ENCODE data around the gene BCAS4.

The BCAS4 gene

DNA sequence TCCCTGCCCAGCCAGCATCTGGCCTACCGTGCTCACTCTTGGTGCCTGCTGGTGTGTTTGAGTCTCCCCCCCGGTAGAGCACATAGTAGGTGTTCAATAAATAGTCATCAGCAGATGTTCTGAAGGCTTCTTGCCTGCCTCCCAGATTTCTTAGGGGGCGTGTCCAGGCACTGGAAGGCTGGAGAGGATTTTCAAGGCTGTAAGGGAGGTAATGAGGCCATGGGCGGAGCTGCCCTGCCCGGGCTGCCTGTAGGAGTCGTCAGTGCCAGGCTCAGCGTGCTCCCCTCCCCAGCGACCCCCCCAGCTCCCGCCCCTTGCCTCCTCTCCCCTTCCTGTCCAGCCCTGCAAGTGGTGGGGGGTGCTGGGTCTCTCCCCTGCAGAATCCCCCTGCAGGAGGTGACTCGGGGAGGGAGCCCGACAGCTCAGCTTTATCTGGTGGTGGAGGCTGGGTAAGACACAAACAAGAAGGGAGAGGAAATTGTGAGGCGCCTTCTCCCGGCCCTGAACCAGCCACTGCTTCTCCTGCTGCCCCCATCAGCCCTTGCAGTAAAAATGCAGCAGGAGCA, 55.9 kb downstream of the BCAS4 start:
- DNase-seq (ENCODE audit: extremely low read depth in 1 of 2, low read depth in 1 of 2) = no peak

DNA sequence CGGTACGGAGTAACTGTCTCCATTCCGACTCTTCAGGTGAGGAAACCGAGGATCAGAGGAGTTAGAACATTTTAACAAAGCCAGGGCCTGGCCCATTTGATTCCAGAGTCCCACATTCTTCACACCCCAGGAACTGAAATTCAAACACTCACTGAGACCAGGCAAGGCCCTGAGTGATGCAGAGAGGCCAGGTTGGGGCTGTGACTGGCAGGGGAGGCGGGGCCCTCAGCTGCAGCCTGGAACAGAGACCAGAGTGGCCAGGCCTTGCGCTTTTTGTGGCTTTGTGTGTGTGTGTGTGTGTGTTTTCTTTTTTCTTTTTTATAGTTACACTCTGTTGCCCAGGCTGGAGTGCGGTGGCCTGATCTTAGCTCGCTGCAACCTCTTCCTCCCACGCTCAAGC, 57.2 kb downstream of the BCAS4 start:
- DNase-seq (ENCODE audit: extremely low read depth in 1 of 2, low read depth in 1 of 2) = no peak

DNA sequence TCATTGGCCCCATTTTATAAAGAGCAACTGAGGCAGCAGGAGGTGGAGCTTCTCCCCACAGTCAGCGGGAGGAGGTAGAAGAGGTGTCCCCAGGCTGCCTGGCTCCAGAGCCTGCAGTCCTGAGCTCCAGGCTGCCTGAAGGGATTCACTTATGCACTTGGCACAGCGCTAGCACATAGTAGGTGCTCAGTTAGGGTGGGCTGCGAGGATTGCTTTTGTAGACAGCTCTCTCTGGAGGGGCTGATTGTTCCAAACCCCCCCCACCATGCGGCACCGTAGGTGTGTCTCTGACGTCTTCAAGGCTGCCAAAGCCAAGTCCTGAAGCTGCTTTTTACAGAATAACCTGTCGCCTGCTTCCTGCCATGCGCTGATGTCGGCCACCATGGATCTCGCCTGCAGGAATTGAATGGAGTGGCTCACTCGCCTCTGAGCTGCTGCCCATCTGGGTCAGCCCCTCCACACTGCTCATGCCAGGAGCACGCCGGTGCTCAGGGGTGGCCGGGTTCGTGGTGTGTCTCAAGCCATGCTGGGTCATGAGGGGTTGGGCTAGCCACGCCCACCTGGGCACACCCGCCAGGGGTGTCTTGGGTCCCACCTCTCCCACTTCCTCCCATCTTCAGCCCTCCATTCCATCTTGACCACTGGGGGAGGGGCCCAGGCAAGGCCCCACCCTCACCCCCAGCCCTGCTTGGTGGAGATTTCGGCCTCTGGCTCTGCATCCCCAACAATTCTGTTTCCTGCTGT, 59.8 kb downstream of the BCAS4 start:
- no peak for DNase-seq (ENCODE audit: extremely low read depth in 1 of 2, low read depth in 1 of 2)

DNA sequence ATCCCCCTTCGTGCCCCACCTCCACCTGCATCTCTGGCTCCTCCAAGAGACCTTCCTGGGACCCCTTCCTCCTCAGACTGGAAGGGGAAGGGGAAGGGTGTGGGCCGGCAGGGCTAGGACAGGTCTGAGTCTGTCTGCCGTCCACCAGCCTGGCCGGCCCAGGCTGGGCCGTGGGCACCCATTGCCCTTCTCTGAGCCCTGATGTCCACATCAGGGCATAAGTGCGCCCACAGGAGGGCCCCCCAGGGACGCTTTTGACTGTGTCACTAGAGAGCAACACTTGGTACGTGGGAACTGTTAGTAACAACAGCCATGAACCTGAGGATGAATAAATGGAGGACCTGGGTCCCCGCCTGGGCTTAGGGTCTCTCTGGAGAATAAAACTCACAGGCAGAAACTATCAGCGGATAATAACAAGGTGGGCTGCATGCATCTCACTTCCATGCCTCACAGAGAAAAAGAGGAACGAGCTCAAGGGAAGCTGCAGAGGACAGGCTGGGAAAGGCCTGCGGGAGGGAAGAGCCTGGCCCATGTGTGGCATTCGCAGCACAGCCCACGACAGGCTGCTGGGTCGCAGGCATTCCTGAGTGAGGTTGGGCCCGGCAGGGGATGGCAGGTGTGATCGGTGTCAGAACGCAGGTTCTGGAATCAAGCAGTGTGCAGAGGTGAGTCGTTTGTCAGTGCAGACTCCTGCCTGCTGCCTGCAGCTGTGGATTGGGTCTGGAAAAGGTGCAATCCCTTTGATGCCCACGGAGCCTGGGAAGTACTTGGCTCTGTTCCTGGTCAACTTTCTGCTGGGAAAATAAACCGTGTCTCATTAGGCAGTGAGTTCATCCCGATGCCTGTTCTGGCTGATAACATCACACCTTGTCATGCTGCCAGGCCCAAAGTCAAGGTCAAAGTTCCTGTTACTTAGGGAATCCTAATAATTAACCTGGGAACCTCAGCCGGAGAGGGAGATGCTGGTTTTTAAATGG, 60.9 kb downstream of the BCAS4 start:
- no peak for DNase-seq (ENCODE audit: extremely low read depth in 1 of 2, low read depth in 1 of 2)

DNA sequence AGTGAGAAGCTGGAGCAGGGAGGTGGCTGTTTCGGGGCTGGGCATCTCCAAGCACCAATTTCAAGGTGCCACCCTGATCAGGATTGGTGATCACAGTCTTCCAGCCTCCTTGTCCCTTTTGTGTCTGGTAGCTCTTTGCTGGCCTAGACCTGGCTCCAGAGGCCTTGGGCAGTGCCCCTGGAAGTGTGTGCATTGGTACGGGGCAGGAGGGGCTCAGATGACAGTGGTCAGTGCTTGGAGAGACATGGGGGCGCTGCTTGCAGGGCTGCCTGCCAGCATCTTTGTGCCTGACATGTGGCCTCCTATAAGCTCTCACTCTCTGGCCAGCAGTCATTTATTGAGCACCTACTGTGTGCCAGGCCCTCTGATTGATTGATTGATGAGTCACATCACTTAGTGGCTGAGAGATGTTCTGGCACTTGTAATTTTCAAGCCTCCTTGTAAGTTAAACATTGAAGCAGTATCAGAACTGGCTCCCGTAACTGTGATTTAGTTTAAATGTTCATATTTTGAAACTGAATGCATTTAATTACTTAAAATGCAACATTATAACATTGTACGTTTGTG, 61.7 kb downstream of the BCAS4 start:
- DNase-seq (ENCODE audit: extremely low read depth in 1 of 2, low read depth in 1 of 2) = no peak

DNA sequence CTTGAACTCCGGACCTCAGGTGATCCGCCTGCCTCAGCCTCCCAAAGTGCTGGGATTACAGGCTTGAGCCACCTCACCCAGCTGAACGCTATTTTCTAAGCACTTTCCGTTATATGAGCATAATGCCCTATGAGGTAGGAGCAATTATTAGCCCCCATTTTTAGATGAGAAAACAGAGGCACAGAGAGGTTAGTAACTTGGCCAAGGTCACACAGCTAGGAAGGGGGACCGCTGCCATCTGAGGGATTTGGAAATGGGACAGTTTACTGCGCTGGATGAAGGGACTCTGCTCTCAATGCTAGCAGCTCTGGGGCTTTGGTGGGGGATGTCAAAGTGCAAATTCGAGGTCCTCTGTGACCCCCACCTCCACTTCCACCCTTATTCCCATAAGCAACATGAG, 62.5 kb downstream of the BCAS4 start:
- DNase-seq (ENCODE audit: extremely low read depth in 1 of 2, low read depth in 1 of 2) = no peak

DNA sequence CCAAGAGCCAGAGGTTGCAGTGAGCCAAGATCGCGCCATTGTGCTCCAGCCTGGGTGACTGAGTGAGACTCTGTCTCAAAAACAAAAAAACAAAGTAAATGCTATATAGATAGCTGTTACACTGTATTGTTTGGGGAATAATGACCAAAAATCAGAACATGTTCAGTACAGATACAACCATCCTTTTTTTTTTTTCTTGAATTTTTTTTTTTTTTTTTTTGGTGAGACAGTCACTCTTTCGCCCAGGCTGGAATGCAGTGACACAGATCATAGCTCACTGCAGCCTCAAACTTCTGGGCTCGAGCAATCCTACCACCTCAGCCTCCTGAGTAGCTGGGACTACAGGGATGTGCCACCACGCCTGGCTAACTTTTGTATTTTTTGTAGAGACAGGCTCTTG, 63.7 kb downstream of the BCAS4 start:
- DNase-seq (ENCODE audit: extremely low read depth in 1 of 2, low read depth in 1 of 2) = no peak

DNA sequence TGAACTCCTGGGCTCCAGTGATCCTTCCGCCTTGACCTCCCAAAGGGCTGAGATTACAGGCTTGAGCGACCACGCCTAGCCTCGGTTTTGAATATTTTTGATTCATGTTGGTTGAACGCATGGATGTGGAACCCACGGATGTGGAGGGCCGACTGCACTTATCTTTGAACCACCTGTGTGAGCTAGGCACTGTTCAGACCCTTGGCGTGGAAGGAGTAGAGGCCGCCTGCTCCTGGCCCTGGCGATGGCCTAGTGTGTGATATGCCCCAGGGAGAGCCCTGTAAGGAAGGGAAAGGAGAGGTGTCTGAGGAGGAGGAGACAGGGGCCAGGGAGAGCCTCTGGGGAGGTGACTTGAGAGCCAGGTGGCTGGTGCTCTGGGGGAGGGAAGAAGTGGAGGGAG, 64.3 kb downstream of the BCAS4 start:
- DNase-seq (ENCODE audit: extremely low read depth in 1 of 2, low read depth in 1 of 2) = no peak

DNA sequence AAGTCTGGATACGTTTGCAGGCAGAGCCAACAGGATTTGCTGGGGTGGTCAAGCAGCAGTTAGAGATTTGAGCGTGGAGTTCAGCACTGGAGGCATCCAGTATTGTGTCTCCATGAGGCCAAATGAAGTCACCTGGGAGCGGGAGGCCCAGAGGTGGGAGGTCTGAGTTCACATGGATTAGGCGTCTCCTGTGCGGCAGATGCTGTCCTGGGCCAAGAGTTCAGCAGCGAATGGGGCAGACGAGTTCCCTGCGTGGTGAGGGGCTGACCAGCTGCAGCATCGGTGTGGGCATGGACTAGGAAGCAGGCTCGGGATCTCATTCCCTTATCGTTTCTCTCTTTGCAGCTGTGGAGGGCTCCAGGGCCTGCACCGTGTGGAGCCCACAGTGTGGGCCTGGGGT, 66.2 kb downstream of the BCAS4 start:
- DNase-seq (ENCODE audit: extremely low read depth in 1 of 2, low read depth in 1 of 2) = no peak

DNA sequence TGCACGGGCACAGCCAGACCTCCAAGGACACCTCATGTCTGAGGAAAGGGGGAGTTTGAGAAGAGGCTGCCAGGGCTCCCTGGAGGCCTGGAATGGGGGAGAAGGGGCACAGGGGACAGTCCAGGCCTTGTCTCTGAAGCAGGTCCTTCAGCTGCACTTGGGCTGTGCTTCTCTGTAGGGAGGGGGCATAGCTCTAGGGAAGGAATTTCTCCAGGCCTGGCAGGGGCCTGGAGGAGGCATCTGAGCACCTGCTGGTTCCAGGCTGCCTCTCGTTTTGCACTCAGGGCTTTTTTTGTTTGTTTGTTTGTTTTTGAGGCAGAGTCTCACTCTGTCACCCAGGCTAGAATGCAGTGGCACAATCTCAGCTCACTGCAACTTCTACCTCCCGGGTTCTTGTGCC, 67.7 kb downstream of the BCAS4 start:
- no peak for DNase-seq (ENCODE audit: extremely low read depth in 1 of 2, low read depth in 1 of 2)

DNA sequence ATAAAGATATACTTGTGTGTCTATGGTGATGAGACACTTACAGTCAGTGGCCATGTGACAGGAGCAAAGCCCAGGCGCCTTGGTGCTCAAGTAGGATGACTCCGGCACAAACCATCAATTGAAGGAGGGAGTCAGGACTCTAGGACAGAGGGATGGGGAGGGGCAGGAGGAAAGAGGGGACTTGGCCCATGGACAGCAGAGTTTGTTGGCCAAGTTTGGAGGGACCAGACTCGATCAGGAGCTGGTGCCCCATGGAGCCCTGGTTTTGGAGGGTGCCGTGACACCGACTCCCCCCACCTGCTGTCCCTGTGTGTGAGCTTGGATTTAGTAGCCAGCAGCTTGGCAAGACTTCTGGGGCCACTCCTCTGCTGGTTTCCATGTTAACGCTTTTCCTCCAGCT, 70.3 kb downstream of the BCAS4 start:
- DNase-seq (ENCODE audit: extremely low read depth in 1 of 2, low read depth in 1 of 2) = no peak

DNA sequence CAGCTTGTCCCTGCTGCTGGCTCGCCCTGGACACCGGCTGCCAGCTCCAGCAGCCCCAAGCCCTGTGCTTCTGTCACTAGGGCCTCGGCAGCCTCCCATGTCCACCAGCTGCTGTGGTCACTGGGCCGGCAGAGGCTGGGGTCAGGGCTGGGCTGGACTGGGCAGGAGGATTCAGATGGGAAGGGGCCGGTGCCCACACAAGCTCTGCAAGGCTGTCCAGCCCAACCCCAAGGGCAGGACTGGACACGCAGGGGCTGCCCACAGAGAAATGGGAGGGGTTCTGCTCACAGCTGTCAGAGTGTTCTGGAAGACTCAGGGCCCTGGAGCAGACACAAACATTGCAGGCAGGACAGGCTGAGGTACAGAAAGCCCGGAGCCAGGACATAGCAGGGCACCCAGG, 70.7 kb downstream of the BCAS4 start:
- DNase-seq (ENCODE audit: extremely low read depth in 1 of 2, low read depth in 1 of 2) = no peak

DNA sequence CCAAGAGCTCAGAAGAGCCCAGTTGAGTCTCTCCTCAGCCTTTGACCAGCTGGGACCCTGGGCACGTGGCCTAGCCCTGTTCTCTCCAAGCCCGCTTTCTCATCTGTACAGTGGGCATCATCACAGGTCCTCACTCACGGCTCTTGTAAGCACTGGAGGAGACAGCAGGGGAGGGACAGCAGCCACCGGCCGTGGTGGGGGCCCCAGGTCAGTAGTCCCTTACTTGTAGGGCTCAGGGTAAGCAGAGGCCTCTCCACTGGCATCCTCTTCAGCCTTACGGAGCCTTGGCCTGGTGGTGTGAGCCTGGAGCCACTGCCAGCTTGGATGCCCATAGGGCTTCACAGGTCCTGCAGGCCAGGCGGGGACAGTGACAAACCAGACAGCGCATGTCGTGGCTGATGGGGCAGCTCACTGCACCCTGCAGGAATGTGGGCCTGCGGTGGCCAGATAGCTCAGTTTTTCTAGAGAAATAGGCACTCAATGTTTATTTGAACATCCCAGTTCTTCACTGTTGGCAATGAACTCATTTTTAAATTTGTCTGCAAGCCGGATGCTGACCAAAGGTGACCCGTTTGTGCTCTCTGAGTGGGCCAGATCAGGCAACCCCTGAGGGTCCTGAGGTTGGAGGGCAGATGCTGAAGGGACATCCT, 71.3 kb downstream of the BCAS4 start:
- no peak for DNase-seq (ENCODE audit: extremely low read depth in 1 of 2, low read depth in 1 of 2)

DNA sequence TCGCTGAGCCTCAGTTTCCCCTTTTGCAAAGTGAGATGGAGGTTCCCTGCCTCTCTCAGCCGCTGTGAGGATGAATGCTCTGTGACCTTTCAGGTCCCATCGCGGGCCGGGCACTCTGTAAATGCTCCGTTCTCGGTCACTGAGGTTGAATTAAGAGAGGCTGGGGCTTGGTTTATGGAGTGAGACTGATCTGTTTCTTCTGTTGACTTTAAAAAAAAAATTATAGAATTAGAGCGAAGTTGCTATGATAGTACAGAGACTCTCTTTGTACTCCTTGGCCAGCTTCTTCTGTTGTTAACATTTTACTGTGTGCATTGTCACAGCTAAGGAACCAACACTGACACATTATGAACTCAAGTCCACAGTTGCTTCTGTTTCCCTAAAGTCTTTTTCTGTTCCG, 72.0 kb downstream of the BCAS4 start:
- no peak for DNase-seq (ENCODE audit: extremely low read depth in 1 of 2, low read depth in 1 of 2)

DNA sequence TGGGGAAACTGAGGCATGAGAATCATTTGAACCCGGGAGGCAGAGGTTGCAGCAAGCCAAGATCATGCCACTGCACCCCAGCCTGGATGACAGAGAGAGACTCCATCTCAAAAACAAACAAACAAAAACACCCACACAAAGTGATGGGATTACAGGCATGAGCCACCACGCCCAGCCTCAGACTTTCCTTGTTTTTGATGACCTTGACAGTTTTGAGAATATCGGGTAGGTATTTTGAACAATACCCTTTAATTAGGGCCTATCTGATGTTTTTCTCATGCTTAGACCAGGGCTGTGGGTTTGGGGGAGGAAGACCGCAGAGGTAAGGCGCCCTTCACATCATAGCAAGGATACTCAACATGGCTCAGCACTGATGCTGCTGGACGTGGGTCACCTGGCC, 72.9 kb downstream of the BCAS4 start:
- no peak for DNase-seq (ENCODE audit: extremely low read depth in 1 of 2, low read depth in 1 of 2)

DNA sequence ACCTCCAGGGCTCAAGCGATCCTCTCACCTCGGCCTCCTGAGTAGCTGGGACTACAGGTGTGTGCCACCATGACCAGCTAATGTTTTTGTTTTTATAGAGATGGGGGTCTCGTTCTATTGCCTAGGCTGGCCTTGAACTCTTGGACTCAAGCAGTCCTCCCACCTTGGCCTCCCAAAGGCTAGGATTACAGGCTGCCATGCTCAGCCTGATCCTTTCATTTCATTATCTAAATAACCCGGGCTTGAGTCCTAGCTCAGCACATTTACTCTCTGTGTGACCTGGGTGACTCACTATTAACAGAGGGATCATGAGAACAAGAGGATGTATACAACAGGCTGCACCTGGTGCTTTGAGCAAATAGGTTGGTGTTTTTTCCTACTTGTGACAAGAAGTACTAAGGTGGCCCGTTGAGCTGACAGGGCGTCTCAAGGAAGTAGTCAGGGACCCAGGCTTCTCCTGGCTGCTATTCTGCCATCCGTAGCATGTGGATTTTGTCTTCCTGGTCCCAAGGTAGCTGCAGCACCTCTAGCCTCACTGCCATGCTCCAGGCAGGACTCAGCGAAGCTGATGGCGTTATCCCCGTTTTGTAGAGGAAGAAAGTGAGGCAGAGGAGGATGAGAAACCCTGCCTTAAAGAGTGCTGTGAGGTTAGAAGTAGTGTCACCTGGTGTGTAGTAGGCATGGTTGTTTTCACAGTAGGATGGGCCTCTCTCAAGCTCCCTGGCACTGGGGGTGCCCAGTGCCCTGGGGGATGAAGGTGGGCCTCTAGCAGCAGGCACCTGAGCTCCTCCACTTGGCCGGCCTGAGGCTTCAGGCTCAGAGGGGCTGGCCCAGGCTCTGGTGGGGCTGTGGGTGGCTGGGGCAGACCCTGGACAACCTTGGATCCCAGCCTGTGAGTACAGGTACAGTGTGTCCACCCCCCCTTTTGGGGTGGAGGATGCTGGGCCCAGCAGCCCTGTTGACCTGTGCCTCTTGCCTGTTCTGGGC, 73.9 kb downstream of the BCAS4 start:
- DNase-seq (ENCODE audit: extremely low read depth in 1 of 2, low read depth in 1 of 2) = no peak

DNA sequence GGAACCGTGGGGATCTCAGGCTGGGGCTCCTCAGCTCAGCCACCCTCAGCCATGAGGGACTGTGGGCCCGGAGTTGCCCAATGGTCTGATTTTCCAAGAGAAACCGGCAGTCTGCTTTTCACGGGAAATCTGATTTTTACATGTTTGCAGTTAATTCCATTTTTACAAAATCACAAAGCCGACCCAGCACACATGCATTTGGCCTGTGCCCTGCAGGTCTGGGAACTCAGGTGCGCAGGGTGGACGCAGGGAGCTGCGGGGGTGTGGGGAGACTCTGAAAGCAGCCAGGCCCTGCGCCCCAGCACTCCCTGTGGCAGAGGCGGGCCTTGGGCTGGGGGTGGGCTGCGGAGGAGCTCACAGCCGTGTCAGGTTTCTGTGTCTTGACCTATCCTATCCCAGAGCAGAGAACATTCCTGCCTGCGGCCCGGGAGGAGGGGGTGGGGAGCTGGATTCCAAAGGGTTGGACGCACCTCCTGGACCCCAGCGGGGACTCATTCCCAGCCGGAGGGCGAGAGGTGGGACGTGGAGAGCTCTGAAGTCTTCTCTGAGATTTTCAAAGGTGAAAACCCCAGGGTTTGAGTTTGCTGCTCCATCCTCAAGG, 75.8 kb downstream of the BCAS4 start:
- no peak for DNase-seq (ENCODE audit: extremely low read depth in 1 of 2, low read depth in 1 of 2)

DNA sequence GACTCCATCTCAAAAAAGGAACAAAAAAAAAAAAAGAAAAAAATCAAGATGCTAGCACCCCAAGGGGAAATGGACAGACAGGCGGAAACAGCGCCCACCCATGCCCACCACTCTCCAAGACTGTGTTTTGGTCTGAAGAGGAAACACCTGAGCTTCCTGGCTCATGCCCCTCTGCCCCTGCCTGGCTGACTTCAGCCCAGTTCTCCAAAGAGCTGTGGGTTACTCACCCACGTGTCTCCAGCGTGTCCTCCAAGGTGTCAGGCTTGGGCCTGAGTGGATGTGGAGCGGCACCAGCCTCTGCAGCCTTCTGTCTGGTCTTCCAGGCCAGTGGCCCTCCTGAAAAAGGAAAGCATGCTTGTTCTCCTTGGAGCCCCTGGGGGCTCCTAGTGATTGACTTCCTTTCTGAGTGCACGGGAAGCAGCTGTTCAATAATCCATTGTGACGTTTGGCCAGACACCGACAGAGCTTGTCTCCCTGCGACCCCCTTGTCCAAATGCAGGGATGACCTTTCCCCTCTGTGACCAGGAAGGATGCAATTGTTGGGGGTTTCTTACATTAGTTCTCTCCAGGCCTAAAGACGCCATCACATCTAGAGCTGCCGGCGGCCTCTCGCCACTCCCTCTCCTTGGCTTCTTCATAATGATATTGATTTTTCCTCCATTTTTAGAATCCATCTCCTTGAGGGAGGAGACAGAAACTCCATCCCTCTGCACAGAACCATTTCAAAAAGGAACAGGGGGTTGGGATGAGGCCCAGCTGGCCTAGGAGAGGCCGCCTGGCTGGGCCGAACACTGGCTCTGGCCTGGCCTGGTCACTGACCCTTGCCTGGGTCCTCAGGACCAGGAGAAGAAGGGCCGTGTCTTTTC, 77.9 kb downstream of the BCAS4 start:
- DNase-seq (ENCODE audit: extremely low read depth in 1 of 2, low read depth in 1 of 2) = no peak

Data from activated CD8-positive, alpha-beta memory T cell treated with anti-CD3 and anti-CD28 coated beads for 1 hour (primary cell).